GM12874 (cell line): ENCODE data around the gene PCGF3.

Experiments used
- CTCF ChIP-seq: IDR thresholded peaks from 2 replicates; pipeline ENCODE4 v1.5.1; 2011; ENCODE audit warnings: low read depth, mild to moderate bottlenecking, control low read depth, low read length, moderate library complexity; ENCODE audit not compliant: insufficient read depth

Gene PCGF3

GRCh38 chr4:705278-706082 lies at the start of gene PCGF3:
Gene PCGF3 (plus strand): TSS chr4:705832. CDS start chr4:733681, 27,849 bp downstream.
- no peak for TF ChIP-seq CTCF

GRCh38 chr4:656436-657337 lies 48.9 kb upstream of the PCGF3 start:
- TF ChIP-seq CTCF, result no peak

GRCh38 chr4:657338-657833 lies 48.2 kb upstream of the PCGF3 start:
- no peak for TF ChIP-seq CTCF

- TF ChIP-seq CTCF, result no peak
Observed at GRCh38 chr4:657834-658667, 47.6 kb upstream of the PCGF3 start.

- no peak for TF ChIP-seq CTCF
Observed at GRCh38 chr4:658681-659667, 46.7 kb upstream of the PCGF3 start.

- TF ChIP-seq CTCF, result no peak
Observed at GRCh38 chr4:659851-660250, 45.8 kb upstream of the PCGF3 start.
